Sigmoid colon (tissue), 7 donors: ENCODE measurements around the gene HOXA13. TPM values are rescaled to one million over a fixed set of nuclear protein-coding genes. Genes with fewer than 3 reads are reported as not detected.

Experiments used
- DNase-seq: peaks from one replicate; pipeline ENCODE4 v3.0.0-alpha.2; 2019
- H3K27ac ChIP-seq, 4 donors: fragments of 200-600 bp; sonication (generic); one replicate each; pipeline ENCODE4 v1.5.1; 2016 to 2019; ENCODE audit warnings: mild to moderate bottlenecking in 1 of 4
- H3K27me3 ChIP-seq, 3 donors: fragments of 200-600 bp; sonication (generic); one replicate each; pipeline ENCODE4 v1.5.1; 2019; ENCODE audit warnings: mild to moderate bottlenecking in 1 of 3
- H3K36me3 ChIP-seq, 4 donors: fragments of 200-600 bp; sonication (generic); one replicate each; pipeline ENCODE4 v1.5.1; 2016 to 2019
- H3K4me1 ChIP-seq, 4 donors: fragments of 200-600 bp; sonication (generic); one replicate each; pipeline ENCODE4 v1.5.1; 2017 to 2019
- H3K4me3 ChIP-seq, 4 donors: fragments of 200-600 bp; sonication (generic); one replicate each; pipeline ENCODE4 v1.5.1; 2017 to 2019; ENCODE audit warnings: mild to moderate bottlenecking in 2 of 4, moderate library complexity in 1 of 4
- H3K9me3 ChIP-seq, 4 donors: fragments of 200-600 bp in 3 of 4; sonication (generic) in 3 of 4; one replicate each; pipeline versions ENCODE4 v1.5.1 to v1.6.1; 2013 to 2019
- EP300 ChIP-seq, 4 donors: sonication (generic); formaldehyde crosslinking; IDR thresholded peaks; one replicate each; pipeline ENCODE4 v1.6.1; 2017; ENCODE audit warnings: antibody characterized with exemption in 4 of 4
- POLR2A ChIP-seq, 2 donors: fragments of 450-650 bp; IDR thresholded peaks; one replicate each; pipeline ENCODE4 v1.6.1; 2016; ENCODE audit warnings: antibody characterized with exemption in 2 of 2, mild to moderate bottlenecking in 2 of 2, moderate library complexity in 2 of 2
- POLR2AphosphoS5 ChIP-seq, 4 donors: sonication (generic); formaldehyde crosslinking; IDR thresholded peaks; one replicate each; pipeline ENCODE4 v1.6.1; 2017; ENCODE audit warnings: antibody characterized with exemption in 4 of 4
- WGBS, 2 donors: extraction: QIAGEN DNeasy Blood & Tissue Kit; methylation state at CpG; one replicate each; pipeline ENCODE4 v1.1.7; 2013; 5-methylcytosine and 5-hydroxymethylcytosine counted together
- intact Hi-C: fragments of 100-400 bp; cut with DNase I; formaldehyde crosslinking; loops from one replicate; pipeline ENCODE4 v1.15.1; 2023
- polyA plus RNA-seq, 3 donors: library from polyadenylated mRNA; stranded (reverse); fragments of 200-250 nt; gene quantifications; one replicate each; pipeline ENCODE4 v1.2.3, GENCODE V29; 2013
- total RNA-seq, 4 donors: library from RNA; depleted of rRNA; stranded (reverse); fragments of >200 nt; gene quantifications; one replicate each; pipeline ENCODE4 v1.1.0, GENCODE V29; 2016
- TF ChIP-seq, protein P1 (sequence below), 4 experiments: fragments of 450-650 bp in 3 of 4; fragments of 200-600 bp in 1 of 4; IDR thresholded peaks; one replicate each; pipeline ENCODE4 v1.5.1; 2016 to 2019; ENCODE audit warnings: antibody characterized with exemption in 4 of 4, mild to moderate bottlenecking in 3 of 4, moderate library complexity in 2 of 4
- donor health status: healthy with polysubstance abuse.
- donor health status: Bipolar disorder and iron deficiency.
- donor health status: healthy.

The HOXA13 gene
- total and polyA plus RNA-seq, 7 donors: 9.4 to 35.3 (median 20.8) TPM

DNA sequence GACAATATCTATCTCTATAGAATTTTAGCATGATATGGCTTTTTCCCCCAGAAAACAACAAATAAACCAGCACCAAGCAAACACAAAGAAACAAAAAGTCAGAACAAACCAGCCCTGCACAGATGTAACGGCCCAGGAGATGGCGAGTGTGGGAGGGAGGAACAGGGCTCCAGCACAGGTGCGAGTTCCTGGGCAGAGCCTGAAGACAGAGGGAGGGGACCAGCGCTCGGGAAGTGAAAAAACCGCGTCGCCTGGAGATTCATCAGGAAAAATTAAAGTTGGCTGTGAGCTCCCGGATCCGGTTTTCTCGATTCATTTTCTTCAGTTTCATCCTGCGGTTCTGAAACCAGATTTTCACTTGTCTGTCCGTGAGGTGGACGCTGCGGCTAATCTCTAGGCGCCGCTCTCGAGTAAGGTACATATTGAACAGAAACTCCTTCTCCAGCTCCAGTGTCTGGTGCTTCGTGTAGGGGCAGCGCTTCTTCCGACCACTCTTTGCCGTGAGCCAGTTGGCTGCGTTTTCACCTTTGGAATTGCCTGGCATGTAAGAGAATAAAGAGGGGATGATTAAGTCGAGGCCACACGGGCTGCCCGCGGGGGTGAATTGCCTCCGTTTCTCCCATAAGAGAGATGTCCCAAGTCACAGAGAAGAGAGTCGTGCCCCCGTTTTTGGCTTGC lies 28.1 kb downstream of the HOXA13 start:
- no peak for TF ChIP-seq EP300 (IDR thresholded peaks at IDR 0.05)
- peak in 3 of 4 donors; percentile 19 to 41 (median 30) for TF ChIP-seq POLR2AphosphoS5 (IDR thresholded peaks at IDR 0.05)
- TF ChIP-seq, protein P1, sequence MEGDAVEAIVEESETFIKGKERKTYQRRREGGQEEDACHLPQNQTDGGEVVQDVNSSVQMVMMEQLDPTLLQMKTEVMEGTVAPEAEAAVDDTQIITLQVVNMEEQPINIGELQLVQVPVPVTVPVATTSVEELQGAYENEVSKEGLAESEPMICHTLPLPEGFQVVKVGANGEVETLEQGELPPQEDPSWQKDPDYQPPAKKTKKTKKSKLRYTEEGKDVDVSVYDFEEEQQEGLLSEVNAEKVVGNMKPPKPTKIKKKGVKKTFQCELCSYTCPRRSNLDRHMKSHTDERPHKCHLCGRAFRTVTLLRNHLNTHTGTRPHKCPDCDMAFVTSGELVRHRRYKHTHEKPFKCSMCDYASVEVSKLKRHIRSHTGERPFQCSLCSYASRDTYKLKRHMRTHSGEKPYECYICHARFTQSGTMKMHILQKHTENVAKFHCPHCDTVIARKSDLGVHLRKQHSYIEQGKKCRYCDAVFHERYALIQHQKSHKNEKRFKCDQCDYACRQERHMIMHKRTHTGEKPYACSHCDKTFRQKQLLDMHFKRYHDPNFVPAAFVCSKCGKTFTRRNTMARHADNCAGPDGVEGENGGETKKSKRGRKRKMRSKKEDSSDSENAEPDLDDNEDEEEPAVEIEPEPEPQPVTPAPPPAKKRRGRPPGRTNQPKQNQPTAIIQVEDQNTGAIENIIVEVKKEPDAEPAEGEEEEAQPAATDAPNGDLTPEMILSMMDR (IDR thresholded peaks at IDR 0.05): no peak
- intact Hi-C loops: no loop called here
- WGBS, 2 donors: 1 to 6% methylated on average over 30 of the region's 30 CpGs

GRCh38 chr7:27171325-27171636 lies 28.6 kb downstream of the HOXA13 start:
- DNase-seq: peak; percentile 71
- Histone ChIP-seq H3K36me3 (no peaks in the 10 kb centered on the region), H3K4me3 (peak overlapping the region; percentile 47 to 85 (median 82)), H3K27me3 (no peaks in the 10 kb centered on the region), H3K27ac (peak overlapping the region in 3 of 4 donors; percentile 97 to 98 (median 98)), H3K4me1 (peaks cover 0 to 39% (median 27%) of the 10 kb centered on the region in 4 donors), H3K9me3 (no peaks in the 10 kb centered on the region)
- no peak for TF ChIP-seq POLR2AphosphoS5 (IDR thresholded peaks at IDR 0.05)
- TF ChIP-seq POLR2A (IDR thresholded peaks at IDR 0.05): no peak
- 5 to 11% methylated on average over 8 of the region's 8 CpGs for WGBS, 2 donors
- intact Hi-C loops: no loop called here

More for the DNA sequence above, 28.1 kb downstream of the HOXA13 start:
- peak; percentile 66 for DNase-seq
- H3K27me3 ChIP-seq: no peaks in the 10 kb centered on the region
- peak overlapping the region; percentile 47 to 85 (median 82) for H3K4me3 ChIP-seq
- peaks cover 0 to 39% (median 29%) of the 10 kb centered on the region in 4 donors for H3K4me1 ChIP-seq
- peak overlapping the region in 3 of 4 donors; percentile 97 to 98 (median 98) for H3K27ac ChIP-seq
- no peaks in the 10 kb centered on the region for H3K36me3 ChIP-seq
- no peaks in the 10 kb centered on the region for H3K9me3 ChIP-seq

GRCh38 chr7:27170426-27171324 lies 29.2 kb downstream of the HOXA13 start:
- peak overlapping the region; percentile 47 to 85 (median 82) for H3K4me3 ChIP-seq
- H3K27me3 ChIP-seq: no peaks in the 10 kb centered on the region
- no peak for DNase-seq
- WGBS, 2 donors: 4 to 22% methylated on average over 11 of the region's 11 CpGs
- no peaks in the 10 kb centered on the region for H3K36me3 ChIP-seq
- peak overlapping the region in 3 of 4 donors; percentile 97 to 98 (median 98) for H3K27ac ChIP-seq
- H3K9me3 ChIP-seq: no peaks in the 10 kb centered on the region
- intact Hi-C loops: no loop called here
- no peak for TF ChIP-seq POLR2A (IDR thresholded peaks at IDR 0.05)
- TF ChIP-seq, protein P1 (IDR thresholded peaks at IDR 0.05): no peak
- no peak for TF ChIP-seq POLR2AphosphoS5 (IDR thresholded peaks at IDR 0.05)
- TF ChIP-seq EP300 (IDR thresholded peaks at IDR 0.05): no peak
- peaks cover 0 to 40% (median 26%) of the 10 kb centered on the region in 4 donors for H3K4me1 ChIP-seq

GRCh38 chr7:27169658-27170425 lies 30.0 kb downstream of the HOXA13 start:
- H3K4me3 ChIP-seq: peak overlapping the region; percentile 47 to 85 (median 82)
- peak overlapping the region in 3 of 4 donors; percentile 97 to 98 (median 98) for H3K27ac ChIP-seq
- peak; percentile 69 for DNase-seq
- no peaks in the 10 kb centered on the region for H3K9me3 ChIP-seq
- WGBS, 2 donors: 1% methylated on average over 46 of the region's 46 CpGs
- no peaks in the 10 kb centered on the region for H3K36me3 ChIP-seq
- TF ChIP-seq, protein P1 (IDR thresholded peaks at IDR 0.05): no peak
- no peak for TF ChIP-seq POLR2A (IDR thresholded peaks at IDR 0.05)
- peak in 2 of 4 donors; percentile 2 to 12 for TF ChIP-seq POLR2AphosphoS5 (IDR thresholded peaks at IDR 0.05)
- no peaks in the 10 kb centered on the region for H3K27me3 ChIP-seq
- peaks cover 0 to 31% (median 20%) of the 10 kb centered on the region in 4 donors for H3K4me1 ChIP-seq
- intact Hi-C loops: loop anchor here (5.0 kb wide), 2 partner anchors 68 to 1313 kb away; partner anchors contain the start of gene HOXA2
